ENCODE data around the gene ZNF326.
"Not testable (repeated sequence)": the region's sequence is repeated elsewhere in the genome, so short reads cannot be mapped to it uniquely, and the experiment has no call there.

Gene ZNF326

GRCh38 chr1:89998306-89998705, 3.4 kb downstream of the ZNF326 start:
- DNase-seq = no peak

- no peak for DNase-seq
Observed at GRCh38 chr1:89999208-89999607, 4.3 kb downstream of the ZNF326 start.

- DNase-seq = no peak
Observed at GRCh38 chr1:89999628-90000027, 4.7 kb downstream of the ZNF326 start.

GRCh38 chr1:90000934-90001676, 6.2 kb downstream of the ZNF326 start:
- no peak for DNase-seq

- no peak for DNase-seq
Observed at GRCh38 chr1:90007979-90008404, 13.1 kb downstream of the ZNF326 start.

- no peak for DNase-seq
Observed at GRCh38 chr1:90012300-90012699, 17.4 kb downstream of the ZNF326 start.

GRCh38 chr1:90023691-90024090, 28.8 kb downstream of the ZNF326 start:
- no peak for DNase-seq

- no peak for DNase-seq
Observed at GRCh38 chr1:90027281-90027680, 32.4 kb downstream of the ZNF326 start.

GRCh38 chr1:90039652-90040051, 44.7 kb downstream of the ZNF326 start:
- DNase-seq = no peak

- DNase-seq = no peak
Observed at GRCh38 chr1:90043586-90043985, 48.7 kb downstream of the ZNF326 start.

- DNase-seq = no peak
Observed at GRCh38 chr1:90044346-90044745, 49.4 kb downstream of the ZNF326 start.

- DNase-seq = no peak
Observed at GRCh38 chr1:90045853-90046563, 51.1 kb downstream of the ZNF326 start.

- DNase-seq = no peak
Observed at GRCh38 chr1:90046635-90047034, 51.7 kb downstream of the ZNF326 start.

GRCh38 chr1:90048043-90048442, 53.1 kb downstream of the ZNF326 start:
- DNase-seq = no peak

GRCh38 chr1:90062700-90063643, 68.1 kb downstream of the ZNF326 start:
- not testable (repeated sequence) for DNase-seq

- DNase-seq = not testable (repeated sequence)
Observed at GRCh38 chr1:90064109-90064508, 69.2 kb downstream of the ZNF326 start.

- no peak for DNase-seq
Observed at GRCh38 chr1:90067194-90067931, 72.5 kb downstream of the ZNF326 start.

- no peak for DNase-seq
Observed at GRCh38 chr1:90068611-90069280, 73.8 kb downstream of the ZNF326 start.

GRCh38 chr1:90074137-90074536, 79.2 kb downstream of the ZNF326 start:
- no peak for DNase-seq

GRCh38 chr1:90074566-90074965, 79.7 kb downstream of the ZNF326 start:
- DNase-seq = no peak

- DNase-seq = no peak
Observed at GRCh38 chr1:90074970-90075391, 80.1 kb downstream of the ZNF326 start.

GRCh38 chr1:90083995-90084394, 89.1 kb downstream of the ZNF326 start:
- DNase-seq = no peak

Measured in activated T-cell treated with anti-CD3 and anti-CD28 coated beads, Interleukin-2, amount 50 U/mL, for 1 hour (primary cell).